IPS-18a (cell line): ENCODE data around the gene RBP2.

Experiments used
- H3K27ac ChIP-seq: one replicate; pipeline ENCODE4 v1.5.1; 2013; ENCODE audit warnings: low read length
- H3K27me3 ChIP-seq: one replicate; pipeline ENCODE4 v1.6.1; 2013; ENCODE audit warnings: mild to moderate bottlenecking, low read length; ENCODE audit not compliant: control insufficient read depth, insufficient read depth
- H3K36me3 ChIP-seq: one replicate; pipeline ENCODE4 v1.6.1; 2013; ENCODE audit warnings: low read depth, low read length; ENCODE audit not compliant: control insufficient read depth
- H3K4me1 ChIP-seq: one replicate; pipeline ENCODE4 v1.6.1; 2013; ENCODE audit warnings: low read depth, low read length; ENCODE audit not compliant: control insufficient read depth
- H3K4me3 ChIP-seq: one replicate; pipeline ENCODE4 v1.5.1; 2013; ENCODE audit warnings: low read length
- H3K9ac ChIP-seq: one replicate; pipeline ENCODE4 v1.6.1; 2013; ENCODE audit warnings: mild to moderate bottlenecking, low read length, moderate library complexity
- H3K9me3 ChIP-seq: one replicate; pipeline ENCODE4 v1.6.1; 2013; ENCODE audit warnings: low read depth, low read length; ENCODE audit not compliant: control insufficient read depth

Gene RBP2

GRCh38 chr3:139458348-139458747, 18.0 kb downstream of the RBP2 start:
- Histone ChIP-seq H3K4me1 (peaks cover 31% of the 10 kb centered on the region), H3K27ac (no peak overlapping the region), H3K4me3 (no peak overlapping the region), H3K36me3 (no peaks in the 10 kb centered on the region), H3K27me3 (no peaks in the 10 kb centered on the region), H3K9me3 (no peaks in the 10 kb centered on the region), H3K9ac (no peak overlapping the region)

- no peak overlapping the region for H3K27ac ChIP-seq
- H3K4me1 ChIP-seq = peaks cover 35% of the 10 kb centered on the region
- no peak overlapping the region for H3K4me3 ChIP-seq
- H3K9ac ChIP-seq = no peak overlapping the region
- no peaks in the 10 kb centered on the region for H3K9me3 ChIP-seq
- H3K36me3 ChIP-seq = no peaks in the 10 kb centered on the region
- no peaks in the 10 kb centered on the region for H3K27me3 ChIP-seq
Measured at GRCh38 chr3:139457066-139457465, 19.2 kb downstream of the RBP2 start.

- Histone ChIP-seq H3K9me3 (no peaks in the 10 kb centered on the region), H3K4me3 (no peak overlapping the region), H3K27me3 (no peaks in the 10 kb centered on the region), H3K27ac (no peak overlapping the region), H3K36me3 (no peaks in the 10 kb centered on the region), H3K4me1 (peaks cover 35% of the 10 kb centered on the region), H3K9ac (no peak overlapping the region)
Measured at GRCh38 chr3:139456386-139456785, 19.9 kb downstream of the RBP2 start.

GRCh38 chr3:139455855-139456254, 20.5 kb downstream of the RBP2 start:
- Histone ChIP-seq H3K9me3 (no peaks in the 10 kb centered on the region), H3K27ac (no peak overlapping the region)

GRCh38 chr3:139455206-139455605, 21.1 kb downstream of the RBP2 start:
- Histone ChIP-seq H3K36me3 (no peaks in the 10 kb centered on the region), H3K27me3 (no peaks in the 10 kb centered on the region), H3K4me1 (peaks cover 35% of the 10 kb centered on the region), H3K9me3 (no peaks in the 10 kb centered on the region), H3K9ac (no peak overlapping the region), H3K27ac (no peak overlapping the region), H3K4me3 (no peak overlapping the region)

More at GRCh38 chr3:139455855-139456254, 20.5 kb downstream of the RBP2 start:
- no peaks in the 10 kb centered on the region for H3K27me3 ChIP-seq
- no peaks in the 10 kb centered on the region for H3K36me3 ChIP-seq
- no peak overlapping the region for H3K9ac ChIP-seq
- no peak overlapping the region for H3K4me3 ChIP-seq
- peaks cover 35% of the 10 kb centered on the region for H3K4me1 ChIP-seq

- no peak overlapping the region for H3K27ac ChIP-seq
- H3K9ac ChIP-seq = no peak overlapping the region
- no peak overlapping the region for H3K4me3 ChIP-seq
- H3K9me3 ChIP-seq = no peaks in the 10 kb centered on the region
- H3K4me1 ChIP-seq = peaks cover 35% of the 10 kb centered on the region
- H3K27me3 ChIP-seq = no peaks in the 10 kb centered on the region
- H3K36me3 ChIP-seq = no peaks in the 10 kb centered on the region
Measured at GRCh38 chr3:139454346-139454745, 22.0 kb downstream of the RBP2 start.

- Histone ChIP-seq H3K4me3 (no peak overlapping the region), H3K27ac (no peak overlapping the region), H3K36me3 (no peaks in the 10 kb centered on the region), H3K27me3 (no peaks in the 10 kb centered on the region), H3K9me3 (no peaks in the 10 kb centered on the region), H3K4me1 (peaks cover 22% of the 10 kb centered on the region), H3K9ac (no peak overlapping the region)
Measured at GRCh38 chr3:139450159-139450558, 26.2 kb downstream of the RBP2 start.

- H3K27ac ChIP-seq = no peak overlapping the region
- H3K4me3 ChIP-seq = no peak overlapping the region
- H3K9ac ChIP-seq = no peak overlapping the region
- H3K27me3 ChIP-seq = no peaks in the 10 kb centered on the region
- peaks cover 16% of the 10 kb centered on the region for H3K4me1 ChIP-seq
- H3K36me3 ChIP-seq = no peaks in the 10 kb centered on the region
- no peaks in the 10 kb centered on the region for H3K9me3 ChIP-seq
Measured at GRCh38 chr3:139449566-139449965, 26.8 kb downstream of the RBP2 start.

- no peak overlapping the region for H3K4me3 ChIP-seq
- no peak overlapping the region for H3K9ac ChIP-seq
- H3K9me3 ChIP-seq = no peaks in the 10 kb centered on the region
- H3K27ac ChIP-seq = no peak overlapping the region
- H3K36me3 ChIP-seq = no peaks in the 10 kb centered on the region
- H3K27me3 ChIP-seq = no peaks in the 10 kb centered on the region
- peaks cover 1% of the 10 kb centered on the region for H3K4me1 ChIP-seq
Measured at GRCh38 chr3:139448104-139448503, 28.2 kb downstream of the RBP2 start.

GRCh38 chr3:139447486-139447885, 28.8 kb downstream of the RBP2 start:
- Histone ChIP-seq H3K36me3 (no peaks in the 10 kb centered on the region), H3K4me1 (no peaks in the 10 kb centered on the region), H3K27me3 (no peaks in the 10 kb centered on the region), H3K9ac (no peak overlapping the region), H3K4me3 (no peak overlapping the region), H3K27ac (no peak overlapping the region), H3K9me3 (no peaks in the 10 kb centered on the region)

- H3K27ac ChIP-seq = no peak overlapping the region
- H3K4me3 ChIP-seq = no peak overlapping the region
- H3K36me3 ChIP-seq = no peaks in the 10 kb centered on the region
- no peaks in the 10 kb centered on the region for H3K27me3 ChIP-seq
- no peaks in the 10 kb centered on the region for H3K4me1 ChIP-seq
- H3K9ac ChIP-seq = no peak overlapping the region
- no peaks in the 10 kb centered on the region for H3K9me3 ChIP-seq
Measured at GRCh38 chr3:139444446-139444845, 31.9 kb downstream of the RBP2 start.

GRCh38 chr3:139443186-139443585, 33.1 kb downstream of the RBP2 start:
- Histone ChIP-seq H3K9ac (no peak overlapping the region), H3K4me3 (no peak overlapping the region), H3K36me3 (no peaks in the 10 kb centered on the region), H3K4me1 (no peaks in the 10 kb centered on the region), H3K27ac (no peak overlapping the region), H3K9me3 (no peaks in the 10 kb centered on the region), H3K27me3 (no peaks in the 10 kb centered on the region)
